ENCODE measurements around the gene THADA.

THADA gene

DNA sequence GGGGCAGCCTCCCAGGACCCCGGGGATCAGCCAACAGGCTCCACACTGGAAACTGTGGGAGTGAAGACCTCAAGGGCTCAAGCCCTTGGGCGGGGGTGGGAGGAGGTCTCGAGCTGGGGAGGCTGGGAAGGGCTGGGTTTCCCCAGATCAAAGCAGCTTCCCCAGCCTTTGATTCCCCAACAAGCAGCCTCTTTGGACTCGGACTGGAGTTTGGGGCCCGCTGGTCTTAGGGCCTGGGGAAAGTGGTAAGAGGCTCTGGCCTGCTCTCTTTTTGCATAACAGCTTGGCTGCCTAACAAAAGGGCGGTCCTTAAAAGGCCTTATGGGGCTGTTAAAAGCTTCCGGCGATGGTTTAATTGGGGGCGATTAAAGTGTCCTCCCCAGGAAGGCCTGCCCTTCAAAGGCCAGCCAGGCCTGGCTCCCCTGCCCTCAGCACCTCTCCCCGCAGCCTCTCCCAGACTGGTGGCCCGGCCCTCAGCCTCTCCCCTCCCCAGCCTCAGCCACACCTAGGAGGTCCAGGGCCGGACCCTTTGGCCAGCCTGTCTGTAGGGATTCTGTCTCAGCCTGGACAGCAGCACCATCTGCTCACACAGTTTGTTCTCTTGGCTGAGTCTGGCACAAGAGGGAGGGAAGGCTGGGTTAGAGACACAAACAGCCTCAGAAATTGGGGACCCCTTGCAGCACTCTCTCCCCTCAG, 409.0 kb downstream of the THADA start:
- DNase-seq (ENCODE audit: low read depth) = no peak

GRCh38 chr2:43186321-43186678, 409.5 kb downstream of the THADA start:
- no peak for DNase-seq (ENCODE audit: low read depth)

DNA sequence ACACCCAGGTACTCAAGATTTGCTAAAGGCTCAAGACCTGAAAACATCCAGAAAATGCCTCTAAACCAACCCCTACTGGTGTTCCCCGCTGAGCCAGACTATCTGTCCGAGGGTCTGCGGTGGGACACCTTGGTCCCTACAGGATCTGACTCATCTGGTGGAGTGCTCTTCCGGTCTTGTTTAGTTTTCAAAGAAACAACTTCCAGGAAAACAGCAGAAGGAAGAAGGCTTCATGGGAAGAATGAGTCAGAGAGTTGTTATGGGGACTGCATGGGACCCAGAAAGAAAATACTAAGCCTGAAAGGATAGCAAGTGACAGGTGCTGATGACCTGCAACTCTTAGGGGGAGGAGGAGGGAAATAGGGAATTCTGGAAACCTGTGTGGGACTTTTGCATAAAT, 410.7 kb downstream of the THADA start:
- DNase-seq (ENCODE audit: low read depth) = no peak

GRCh38 chr2:43184339-43184895, 411.4 kb downstream of the THADA start:
- peak; percentile 36 for DNase-seq (ENCODE audit: low read depth)

DNA sequence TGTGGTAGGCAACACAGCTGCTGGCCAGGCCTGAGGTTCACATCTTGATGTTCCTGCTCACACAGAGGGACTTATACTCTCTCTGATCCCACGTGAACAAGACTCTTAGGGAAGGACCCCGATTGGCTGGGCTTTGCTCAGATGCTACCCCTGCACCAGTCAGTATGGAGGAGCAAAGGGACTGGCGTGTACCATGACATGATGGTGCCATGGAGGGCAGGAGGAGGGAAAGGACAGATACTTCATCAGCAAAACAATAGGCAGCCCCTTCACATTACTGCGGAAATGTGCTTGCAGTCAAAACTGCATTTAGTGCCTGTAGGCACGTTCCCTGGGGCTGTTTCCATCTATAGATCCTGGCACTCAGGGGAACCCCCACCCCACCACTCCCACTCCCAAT, 412.1 kb downstream of the THADA start:
- no peak for DNase-seq (ENCODE audit: low read depth)

DNA sequence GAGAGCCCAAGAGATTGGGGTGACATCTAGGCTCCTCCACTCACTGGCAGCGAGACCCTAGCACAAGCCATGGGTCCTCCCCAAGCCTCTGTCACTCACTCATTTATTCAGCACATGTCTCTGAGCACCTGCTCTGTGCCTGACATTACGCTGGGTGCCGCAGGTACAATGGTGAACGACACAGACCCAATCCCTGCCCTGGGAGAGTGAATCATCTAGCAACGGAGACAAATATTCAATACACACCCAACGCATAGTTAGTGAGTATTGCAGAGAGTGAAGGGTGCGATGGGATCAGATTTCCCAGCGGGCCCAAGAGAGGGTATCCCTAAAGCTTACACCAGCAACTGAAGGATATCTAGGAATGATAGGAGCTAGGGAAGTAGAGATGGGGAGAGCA, 414.9 kb downstream of the THADA start:
- no peak for DNase-seq (ENCODE audit: low read depth)

Measured in T-helper 22 cell (primary cell).